A673 (cell line): ENCODE measurements around the gene EIF3L. TPM values are rescaled to one million over a fixed set of nuclear protein-coding genes. Genes with fewer than 3 reads are reported as not detected.

Source experiments
- BruUV-seq: library from RNA; stranded (reverse); fragments of 400-500 nt; replicated peaks from 2 replicates; lab custom pipeline; 2021; lab: Mats Ljungman, UMichigan
- CTCF ChIA-PET: fragments of 300-600 bp; sonication (Branson Sonifier 250); formaldehyde crosslinking; loops from one replicate; lab custom pipeline; 2022; ENCODE audit warnings: antibody characterized with exemption; lab: Charles Lee
- POLR2A ChIA-PET: fragments of 300-600 bp; sonication (Branson Sonifier 250); formaldehyde crosslinking; loops from one replicate; lab custom pipeline; 2022; ENCODE audit warnings: antibody characterized with exemption; ENCODE audit not compliant: low non-redundant PET; lab: Charles Lee
- DNase-seq: peaks from one replicate; pipeline ENCODE4 v3.0.0-alpha.2; 2015; ENCODE audit warnings: low spot score
- H3K27ac ChIP-seq: fragments of 200-600 bp; sonication (generic); 2 replicates; pipeline ENCODE4 v1.5.1; 2016; ENCODE audit warnings: mixed run types, low read depth, mild to moderate bottlenecking, mixed read lengths, antibody characterized with exemption, low read length; ENCODE audit not compliant: poor library complexity, severe bottlenecking
- H3K27me3 ChIP-seq: fragments of 200-600 bp; sonication (generic); replicated peaks from 2 replicates; pipeline ENCODE4 v1.6.1; 2017; ENCODE audit warnings: mixed run types, low read depth, mild to moderate bottlenecking, mixed read lengths, antibody characterized with exemption, low read length; ENCODE audit not compliant: insufficient read depth, poor library complexity
- H3K36me3 ChIP-seq: fragments of 200-600 bp; sonication (generic); 2 replicates; pipeline ENCODE4 v1.6.1; 2016; ENCODE audit warnings: mixed run types, mild to moderate bottlenecking, mixed read lengths, antibody characterized with exemption, low read length; ENCODE audit not compliant: insufficient read depth, poor library complexity, severe bottlenecking
- H3K4me1 ChIP-seq: fragments of 200-600 bp; sonication (generic); 2 replicates; pipeline ENCODE4 v1.6.1; 2017; ENCODE audit warnings: mixed run types, mild to moderate bottlenecking, mixed read lengths, antibody characterized with exemption, low read length; ENCODE audit not compliant: insufficient read depth, poor library complexity, severe bottlenecking
- H3K4me3 ChIP-seq: fragments of 200-600 bp; sonication (generic); 2 replicates; pipeline ENCODE4 v1.5.1; 2016; ENCODE audit warnings: low read depth, mixed run types, mild to moderate bottlenecking, mixed read lengths, low read length; ENCODE audit not compliant: poor library complexity, severe bottlenecking
- H3K9me3 ChIP-seq: fragments of 200-600 bp; sonication (generic); 2 replicates; pipeline ENCODE4 v1.6.1; 2016; ENCODE audit warnings: mixed run types, low read depth, mild to moderate bottlenecking, mixed read lengths, antibody characterized with exemption, low read length; ENCODE audit not compliant: poor library complexity, severe bottlenecking
- CTCF ChIP-seq: fragments of 300-800, 200-600 bp; sonication (generic); conservative IDR thresholded peaks from 2 replicates; pipeline ENCODE4 v1.5.1; 2017; ENCODE audit warnings: low read depth, mild to moderate bottlenecking, antibody characterized with exemption, low read length, moderate library complexity, mixed read lengths
- EZH2 ChIP-seq: fragments of 200-600 bp; sonication (generic); IDR thresholded peaks from 2 replicates; pipeline ENCODE4 v1.6.1; 2017; ENCODE audit warnings: borderline replicate concordance, low read depth, mild to moderate bottlenecking, mixed read lengths, antibody characterized with exemption, low read length; ENCODE audit not compliant: poor library complexity, severe bottlenecking
- intact Hi-C: fragments of 100-400 bp; cut with micrococcal nuclease; formaldehyde crosslinking; loops from one replicate; pipeline ENCODE4 v1.10.0; 2022; ENCODE audit not compliant: unreplicated experiment
- total RNA-seq: library from RNA; stranded (reverse); gene quantifications from 2 replicates; pipeline ENCODE4 v1.2.3, GENCODE V29; 2021

Gene EIF3L
- total RNA-seq, 1 experiment from 2014 or later = 492 TPM

DNA sequence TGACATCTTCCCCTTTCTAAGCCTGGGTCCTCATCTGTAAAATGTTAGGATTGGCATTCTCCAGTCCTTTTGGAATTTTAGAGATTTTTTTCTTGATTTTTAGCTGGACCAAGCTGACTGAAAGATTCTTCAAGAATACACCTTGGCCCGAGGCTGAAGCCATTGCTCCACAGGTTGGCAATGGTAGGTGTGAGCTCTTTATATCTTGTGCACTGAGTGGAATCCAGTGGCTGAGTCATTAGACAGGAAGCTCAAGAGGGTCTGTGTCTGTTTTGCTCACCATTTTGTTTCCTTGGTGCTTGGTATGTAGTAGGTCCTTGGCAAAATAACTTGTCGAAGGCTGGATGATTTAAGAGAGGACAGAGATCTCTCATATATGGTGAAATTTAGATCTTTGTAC lies 6.2 kb downstream of the EIF3L start:
- ChIA-PET POLR2A (no interaction called here), CTCF (no interaction called here)
- Histone ChIP-seq H3K4me1 (peaks cover 6% of the 10 kb centered on the region), H3K27ac (no peak overlapping the region), H3K27me3 (no peaks in the 10 kb centered on the region), H3K4me3 (no peak overlapping the region), H3K36me3 (peaks cover 98% of the 10 kb centered on the region), H3K9me3 (no peaks in the 10 kb centered on the region)
- DNase-seq = no peak
- no TSS peak for BruUV-seq
- TF ChIP-seq EZH2 (no peak), CTCF (no peak)
- intact Hi-C loops = no loop called here

- Histone ChIP-seq H3K4me3 (no peak overlapping the region), H3K27ac (no peak overlapping the region), H3K27me3 (no peaks in the 10 kb centered on the region), H3K36me3 (peaks cover 98% of the 10 kb centered on the region), H3K9me3 (no peaks in the 10 kb centered on the region), H3K4me1 (no peaks in the 10 kb centered on the region)
- intact Hi-C loops = loop anchor here (5.0 kb wide), 1 partner anchor 44 kb away; no protein-coding TSS in a partner anchor
- ChIA-PET CTCF (no interaction called here), POLR2A (no interaction called here)
- BruUV-seq = no TSS peak
- TF ChIP-seq CTCF = no peak
- no peak for TF ChIP-seq EZH2
- DNase-seq = no peak
These were observed 11.7 kb downstream of the EIF3L start for GRCh38 chr22:37860796-37861421.

GRCh38 chr22:37862570-37863325 lies 13.5 kb downstream of the EIF3L start:
- Histone ChIP-seq H3K36me3 (peaks cover 96% of the 10 kb centered on the region), H3K4me3 (no peak overlapping the region), H3K27ac (no peak overlapping the region), H3K9me3 (no peaks in the 10 kb centered on the region), H3K4me1 (no peaks in the 10 kb centered on the region), H3K27me3 (no peaks in the 10 kb centered on the region)
- DNase-seq = no peak
- POLR2A ChIA-PET = interaction anchor here (0.6 kb wide), 1 partner anchor 14 kb away, joined by 12 read pairs; no protein-coding TSS in a partner anchor
- CTCF ChIA-PET = interaction anchor here (0.6 to 1.5 kb wide), 7 partner anchors 16 to 233 kb away, joined by 3 to 13 read pairs (median 5); partner anchors contain the start of gene GCAT
- intact Hi-C loops = loop anchor here (5.0 kb wide), 1 partner anchor 45 kb away; no protein-coding TSS in a partner anchor
- TF ChIP-seq CTCF (no peak), EZH2 (no peak)
- BruUV-seq = no TSS peak
